GM18873 (cell line): ENCODE measurements around the gene PCBP3.
"Not testable (repeated sequence)": the region's sequence is repeated elsewhere in the genome, so short reads cannot be mapped to it uniquely, and the experiment has no call there.

Experiments used
- ATAC-seq: cut with Tn5 transposase; IDR thresholded peaks from one replicate; pipeline ENCODE4 v1.9.1; 2021; ENCODE audit warnings: mild to moderate bottlenecking, moderate library complexity, moderate number of reproducible peaks; ENCODE audit not compliant: unreplicated experiment, low FRiP score

The PCBP3 gene

GRCh38 chr21:45965084-45965809 lies 321.7 kb downstream of the PCBP3 start:
- no peak for ATAC-seq

- no peak for ATAC-seq
Measured at GRCh38 chr21:45966791-45967394, 323.4 kb downstream of the PCBP3 start.

GRCh38 chr21:45969921-45970673 lies 326.6 kb downstream of the PCBP3 start:
- ATAC-seq: no peak

GRCh38 chr21:45970674-45971615 lies 327.4 kb downstream of the PCBP3 start:
- no peak for ATAC-seq

GRCh38 chr21:45971616-45972352 lies 328.3 kb downstream of the PCBP3 start:
- no peak for ATAC-seq

- ATAC-seq: no peak
Measured at GRCh38 chr21:45972353-45972715, 328.8 kb downstream of the PCBP3 start.

- ATAC-seq: no peak
Measured at GRCh38 chr21:45972716-45973474, 329.4 kb downstream of the PCBP3 start.

GRCh38 chr21:45973475-45974072 lies 330.0 kb downstream of the PCBP3 start:
- no peak for ATAC-seq

- ATAC-seq: no peak
Measured at GRCh38 chr21:45974073-45975019, 330.8 kb downstream of the PCBP3 start.

GRCh38 chr21:45975020-45975666 lies 331.6 kb downstream of the PCBP3 start:
- ATAC-seq: no peak

- not testable (repeated sequence) for ATAC-seq
Measured at GRCh38 chr21:45975667-45976409, 332.3 kb downstream of the PCBP3 start.

GRCh38 chr21:45976701-45977311 lies 333.3 kb downstream of the PCBP3 start:
- ATAC-seq: no peak

GRCh38 chr21:45977396-45977795 lies 333.9 kb downstream of the PCBP3 start:
- ATAC-seq: no peak

GRCh38 chr21:45979141-45979631 lies 335.7 kb downstream of the PCBP3 start:
- no peak for ATAC-seq

GRCh38 chr21:45979651-45980050 lies 336.1 kb downstream of the PCBP3 start:
- ATAC-seq: no peak

GRCh38 chr21:45980271-45980670 lies 336.7 kb downstream of the PCBP3 start:
- no peak for ATAC-seq
